ENCODE results near the gene DLG2.

The DLG2 gene

DNA sequence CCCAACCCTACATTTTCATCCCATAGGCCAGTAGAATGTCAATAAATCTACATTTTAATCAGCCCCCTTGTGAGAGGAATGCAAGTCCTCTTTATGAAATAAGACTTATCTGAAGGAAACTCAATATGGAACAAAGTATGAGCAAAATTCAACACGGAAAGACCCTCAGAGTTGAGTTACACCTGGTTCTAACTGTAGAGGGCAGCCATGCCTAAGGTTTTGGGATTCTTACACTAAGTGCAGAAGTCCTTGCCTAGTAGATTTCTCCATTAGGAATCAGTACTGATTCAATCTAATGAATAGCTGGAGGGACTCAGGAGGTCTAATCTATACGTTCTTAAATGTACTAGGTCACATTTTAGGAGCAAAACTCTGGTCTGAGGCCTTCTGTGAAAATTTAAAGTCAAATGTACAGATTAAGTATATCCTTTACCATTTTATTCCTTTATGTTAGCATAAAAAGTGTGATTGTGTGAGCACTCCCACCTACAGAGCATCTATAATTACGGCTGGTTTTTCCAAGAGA, 904.5 kb downstream of the DLG2 start:
- no peak for FAIRE-seq

DNA sequence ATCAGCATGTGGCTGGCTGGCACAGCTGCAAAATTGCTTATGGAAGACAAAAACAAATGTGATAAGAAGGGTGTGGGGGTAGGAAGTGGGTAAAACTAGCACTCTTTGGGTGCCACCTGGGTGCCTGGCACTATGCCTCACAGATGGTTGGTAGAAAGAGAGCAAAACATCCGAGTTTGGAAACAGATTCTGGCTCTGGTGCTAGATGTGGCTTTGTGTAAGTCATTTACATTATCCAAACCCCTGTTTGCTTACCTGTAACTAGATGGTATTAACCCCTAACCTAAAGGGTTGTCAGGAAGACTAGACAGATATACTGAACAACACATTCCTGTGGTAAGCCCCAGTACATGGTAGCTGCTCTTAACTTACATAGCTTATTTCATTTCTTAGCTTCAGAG, 905.6 kb downstream of the DLG2 start:
- no peak for FAIRE-seq

DNA sequence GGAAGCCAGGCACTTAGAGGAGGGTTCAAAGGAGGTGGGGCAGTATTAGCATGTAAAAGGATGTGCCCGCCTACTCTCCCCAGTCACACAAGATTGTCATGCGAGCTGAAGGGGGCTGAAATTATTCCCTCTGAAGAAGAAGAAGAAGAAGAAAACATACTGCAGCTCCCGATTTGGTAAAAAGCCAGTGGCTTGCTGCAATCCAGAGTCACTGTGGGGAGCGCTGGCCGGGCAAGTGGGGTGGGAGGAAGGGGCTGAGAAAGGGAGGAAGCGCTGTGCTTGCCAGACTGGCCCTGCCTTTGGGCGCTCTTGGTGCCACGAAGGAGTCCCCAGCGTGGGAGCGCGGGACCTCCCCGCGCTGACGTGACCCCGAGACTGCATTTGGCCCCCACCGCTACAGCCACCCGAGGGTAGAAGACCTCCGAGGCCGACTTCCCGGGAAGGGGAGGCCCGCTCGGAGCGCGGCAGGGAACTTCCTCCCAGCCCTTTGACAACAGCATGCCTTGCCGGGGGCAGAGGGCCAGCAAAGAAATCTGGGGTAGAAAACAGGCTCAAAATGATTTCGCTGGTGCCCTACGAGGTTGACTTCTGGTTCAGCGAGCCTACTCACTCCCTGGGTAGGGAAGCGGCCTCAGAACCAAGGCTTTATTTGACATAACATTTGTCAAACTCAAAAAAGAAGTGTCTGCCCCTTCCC, 906.3 kb downstream of the DLG2 start:
- no peak for FAIRE-seq

GRCh38 chr11:84719935-84720577, 907.1 kb downstream of the DLG2 start:
- no peak for FAIRE-seq

DNA sequence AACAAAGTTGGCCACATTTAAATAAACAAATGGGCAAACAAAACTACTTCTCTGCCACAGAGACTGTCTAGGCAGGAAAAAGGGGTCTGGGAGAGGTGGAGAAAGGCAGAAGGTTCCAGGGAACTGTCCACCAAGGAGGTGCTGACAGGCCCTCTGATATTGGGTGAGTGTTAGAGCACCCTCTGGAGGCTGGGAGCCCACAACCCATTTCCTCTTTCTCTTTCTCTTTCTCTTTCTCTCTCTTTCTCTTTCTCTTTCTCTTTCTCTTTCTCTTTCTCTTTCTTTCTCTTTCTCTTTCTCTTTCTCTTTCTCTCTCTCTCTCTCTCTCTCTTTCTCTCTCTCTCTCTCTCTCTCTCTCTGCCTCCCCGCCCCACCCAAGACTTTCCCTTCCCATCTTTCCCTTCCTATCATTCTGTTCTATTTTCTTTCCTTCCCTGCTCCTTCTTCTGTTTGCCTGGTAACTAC, 912.8 kb downstream of the DLG2 start:
- FAIRE-seq: no peak

- FAIRE-seq: no peak
Observed at GRCh38 chr11:84691830-84692229, 935.3 kb downstream of the DLG2 start.

DNA sequence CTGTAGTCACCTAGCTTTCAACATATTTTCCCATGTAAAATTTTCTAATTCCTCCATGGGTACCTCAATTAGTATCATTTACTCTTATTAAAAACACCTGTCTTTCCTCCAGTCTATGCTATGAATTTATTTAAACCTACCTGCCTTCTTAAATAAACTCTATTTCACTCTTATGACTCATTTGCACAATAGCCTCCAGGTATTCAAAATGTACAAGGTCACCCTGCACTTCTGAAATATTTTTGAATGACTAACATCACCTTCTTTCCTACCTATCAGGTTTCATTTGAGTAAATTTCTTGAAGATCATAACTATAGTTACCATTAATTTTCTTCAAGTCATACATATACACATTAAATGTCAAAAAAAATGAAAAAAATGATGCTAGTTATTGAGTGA, 939.7 kb downstream of the DLG2 start:
- no peak for FAIRE-seq

GRCh38 chr11:84686716-84687115, 940.4 kb downstream of the DLG2 start:
- no peak for FAIRE-seq

GRCh38 chr11:84685976-84686375, 941.2 kb downstream of the DLG2 start:
- no peak for FAIRE-seq

- no peak for FAIRE-seq
Observed at GRCh38 chr11:84685149-84685548, 942.0 kb downstream of the DLG2 start.

DNA sequence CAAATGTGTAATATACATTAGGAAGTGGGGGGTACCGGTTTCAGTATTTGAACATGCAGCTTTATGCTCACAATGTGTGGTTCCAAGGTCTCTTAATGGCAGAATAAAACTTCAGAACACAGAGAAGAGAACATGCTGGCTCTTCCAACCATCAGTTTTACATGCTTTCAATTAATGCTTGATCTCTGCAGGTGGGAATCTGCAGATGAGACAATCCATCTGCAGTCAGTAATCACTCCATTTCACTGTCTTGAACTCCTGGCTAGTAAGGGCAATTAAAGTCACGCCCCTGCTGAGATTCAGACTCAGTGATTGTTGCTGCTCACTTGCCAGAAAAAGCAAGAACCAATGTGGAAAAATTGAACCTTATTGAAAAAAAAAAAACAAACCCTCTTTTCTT, 945.7 kb downstream of the DLG2 start:
- no peak for FAIRE-seq

- FAIRE-seq: no peak
Observed at GRCh38 chr11:84675396-84676025, 951.6 kb downstream of the DLG2 start.

DNA sequence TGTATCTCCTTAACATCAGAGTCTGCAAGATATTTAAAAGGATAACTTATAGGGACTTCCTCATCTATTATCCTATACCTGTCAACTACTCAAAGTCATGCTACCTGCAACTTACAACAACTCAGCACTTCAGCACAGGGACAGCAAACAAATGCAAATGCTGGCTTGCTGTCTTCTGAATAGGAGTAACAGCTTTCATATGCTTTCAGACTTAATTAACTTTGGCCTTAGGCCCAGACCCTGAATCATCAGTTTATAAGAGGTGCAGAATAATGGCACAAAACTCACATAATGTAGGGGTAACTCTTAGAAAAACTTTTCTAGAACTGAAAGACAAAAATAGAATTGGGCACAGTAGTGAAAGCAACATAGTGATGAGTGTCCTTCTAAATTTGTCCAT, 953.4 kb downstream of the DLG2 start:
- no peak for FAIRE-seq

DNA sequence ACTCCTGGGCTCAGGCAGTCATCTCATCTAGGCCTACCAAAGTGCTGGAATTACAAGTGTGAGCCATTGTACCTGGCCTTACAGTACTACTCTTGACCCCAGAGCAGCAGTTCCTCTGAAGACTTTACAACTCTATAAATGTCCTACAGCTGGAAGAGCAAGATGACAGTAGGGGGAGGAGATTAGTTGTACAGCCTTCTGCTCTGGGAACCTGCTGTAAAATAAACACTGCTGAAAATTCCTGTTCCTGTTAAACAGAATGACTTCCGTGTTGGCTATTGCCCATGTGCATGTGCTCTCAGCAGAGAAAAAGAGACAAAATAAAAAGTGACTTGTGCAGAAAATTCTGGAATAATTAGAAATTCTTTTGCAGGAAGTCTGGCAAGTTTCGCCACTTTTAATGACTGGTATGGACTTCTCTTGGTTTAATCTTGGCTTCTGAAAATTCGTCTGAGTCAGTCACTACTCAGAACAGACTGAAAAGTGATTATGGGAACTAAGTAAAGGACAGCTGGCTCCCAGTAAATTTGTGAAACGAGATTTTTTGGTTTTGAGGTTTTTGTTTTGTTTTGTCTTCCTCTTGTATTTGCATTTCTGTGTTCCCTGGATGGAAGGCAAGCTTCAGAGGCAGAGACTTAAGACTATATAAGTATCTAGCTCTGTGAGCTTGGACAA, 955.7 kb downstream of the DLG2 start:
- FAIRE-seq: no peak

DNA sequence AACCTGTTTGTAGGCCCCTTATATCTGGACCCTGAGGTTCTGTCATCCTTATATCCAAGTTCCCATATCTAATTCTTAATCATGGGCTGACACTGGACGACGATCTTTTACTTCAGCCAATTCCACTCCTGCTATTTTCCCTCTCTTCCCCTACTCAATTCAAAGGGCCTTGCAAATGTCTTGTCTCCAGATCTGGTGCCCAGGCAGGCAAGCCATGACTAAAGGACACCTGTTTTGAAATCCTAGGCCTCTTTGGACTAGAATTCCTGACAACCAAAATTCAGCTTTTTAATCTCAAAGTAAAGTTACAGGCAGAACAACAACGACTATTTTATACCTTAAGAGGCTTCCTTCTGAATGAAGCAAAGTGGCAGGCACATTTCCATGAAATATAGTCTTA, 963.4 kb downstream of the DLG2 start:
- FAIRE-seq: no peak

DNA sequence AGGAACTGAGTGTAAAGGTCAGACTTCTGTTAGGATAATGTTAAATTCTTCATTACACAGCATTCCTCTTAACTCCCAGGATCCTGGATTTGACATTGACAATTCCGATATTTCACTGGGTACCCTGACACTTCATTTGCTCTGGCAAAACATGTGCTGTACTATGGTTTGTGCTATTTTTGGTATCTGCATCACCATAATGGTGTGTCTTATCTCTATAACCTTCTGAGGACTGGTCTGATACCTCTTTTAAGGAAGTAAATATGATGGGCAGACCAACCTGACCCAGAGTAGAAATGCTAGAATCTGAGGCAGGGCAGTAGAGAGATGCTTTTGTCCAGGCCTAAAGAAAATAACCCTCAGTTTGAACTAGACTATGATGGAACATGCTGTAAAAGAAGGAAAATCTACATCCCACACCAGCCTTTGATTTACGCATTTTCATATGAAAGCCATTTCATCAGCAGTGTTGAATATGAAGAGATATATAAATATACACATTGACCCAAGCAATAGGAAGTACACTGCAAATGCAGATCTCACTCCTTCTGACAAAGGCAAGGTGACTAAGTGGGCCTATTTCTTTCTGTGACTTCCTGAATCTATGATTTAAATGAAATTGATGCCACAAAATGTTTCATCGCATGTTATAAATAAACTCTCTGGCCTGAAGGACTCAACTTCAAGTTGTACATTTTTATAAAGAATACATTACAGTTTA, 966.7 kb downstream of the DLG2 start:
- no peak for FAIRE-seq

GRCh38 chr11:84655712-84656111, 971.4 kb downstream of the DLG2 start:
- FAIRE-seq: no peak

- no peak for FAIRE-seq
Observed at GRCh38 chr11:84648471-84648870, 978.7 kb downstream of the DLG2 start.

DNA sequence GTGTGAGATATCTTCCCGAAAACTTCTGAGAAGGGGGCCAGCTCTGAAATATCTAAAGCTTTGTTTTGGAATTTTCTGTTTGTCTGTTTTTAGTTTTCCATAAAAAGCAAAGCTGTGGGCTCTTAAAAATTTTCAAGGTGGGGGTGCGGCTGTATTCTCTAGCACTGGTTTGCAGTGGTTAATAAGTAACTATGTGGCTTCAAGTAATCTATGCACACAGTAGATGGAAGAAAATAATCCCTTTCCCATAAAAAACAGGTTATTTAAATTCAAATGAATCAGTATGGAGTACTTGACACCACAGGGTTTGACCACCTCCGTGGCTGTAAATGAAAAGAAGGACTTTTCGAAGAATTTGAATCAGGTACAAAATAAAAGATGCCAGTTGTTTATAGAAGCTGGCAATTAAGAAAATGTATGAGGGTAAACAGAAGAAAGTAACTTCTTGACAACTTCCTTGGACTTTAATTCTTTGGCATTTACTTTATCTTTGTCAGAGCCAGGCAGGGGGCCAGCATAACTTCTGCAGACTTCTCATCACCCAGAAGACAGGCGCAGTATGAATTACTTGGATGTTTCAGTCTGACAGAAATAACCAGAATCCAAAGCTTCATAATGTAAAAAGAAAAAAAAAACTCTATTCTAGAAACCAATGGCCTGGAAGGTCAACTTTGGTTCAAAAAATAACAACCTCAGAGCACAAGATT, 981.0 kb downstream of the DLG2 start:
- no peak for FAIRE-seq

DNA sequence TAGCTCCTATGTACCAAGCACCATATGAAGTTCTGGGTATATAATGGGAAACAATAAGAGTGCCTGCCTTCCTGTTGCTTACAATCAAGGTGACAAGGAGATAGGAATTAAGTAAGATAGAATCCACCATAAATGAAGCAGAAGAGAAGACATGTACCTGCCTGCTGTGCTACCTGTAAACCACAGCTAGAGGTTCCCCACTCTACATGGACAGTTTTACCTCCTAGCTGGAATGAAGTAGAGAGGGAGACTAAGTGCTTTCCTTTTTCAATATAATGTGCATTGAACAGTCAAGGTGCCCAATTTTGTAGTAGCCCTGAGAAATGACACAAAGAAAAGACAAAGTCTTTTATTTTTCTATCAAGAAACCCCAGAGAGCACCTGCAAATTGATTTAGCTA, 984.6 kb downstream of the DLG2 start:
- no peak for FAIRE-seq

DNA sequence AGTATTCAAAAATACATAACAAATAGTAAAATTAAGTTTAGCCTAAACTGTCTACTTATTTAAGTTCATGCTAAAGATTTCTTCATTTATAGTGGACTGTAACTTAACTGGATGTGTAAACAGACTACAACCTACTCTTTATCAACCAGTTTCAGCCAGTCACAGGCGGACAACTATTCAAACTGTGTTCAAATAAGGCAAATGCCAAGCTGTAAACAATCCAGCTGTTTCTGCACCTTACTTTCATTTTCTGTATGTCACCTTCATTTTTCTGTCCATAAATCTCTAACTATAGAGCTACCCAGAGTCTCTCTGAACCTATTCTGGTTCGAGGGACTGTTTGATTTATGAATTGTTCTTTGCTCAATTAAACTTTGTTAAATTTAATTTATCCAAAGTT, 992.8 kb downstream of the DLG2 start:
- FAIRE-seq: no peak
